ENCODE results near the gene TPP2. TPM values are rescaled to one million over a fixed set of nuclear protein-coding genes. Genes with fewer than 3 reads are reported as not detected.

Gene TPP2
- polyA plus RNA-seq, 1 donor (not counting 4 experiments of a cell fraction or from before 2014, with no cell fraction given) = 41.2 TPM

DNA sequence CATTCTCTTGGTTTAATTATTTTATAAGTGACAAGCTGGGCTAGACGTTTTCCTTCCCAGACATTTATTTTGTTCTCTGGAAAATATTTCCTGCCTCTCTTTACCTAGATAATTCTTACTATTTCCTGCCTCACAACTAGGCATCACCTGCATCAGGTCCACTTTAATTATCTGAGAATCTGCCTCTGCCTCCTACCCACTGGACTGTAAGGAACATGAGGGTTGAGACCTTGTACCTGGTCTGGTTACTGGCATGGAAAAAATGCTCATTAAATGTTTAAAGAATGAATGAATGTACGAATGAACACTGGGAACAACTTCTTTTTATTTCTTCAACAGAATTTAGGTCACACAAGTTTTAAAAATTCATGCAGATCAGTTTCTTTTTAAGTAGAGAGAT is 111.4 kb downstream of the TPP2 start:
- Histone ChIP-seq H3K27ac (ENCODE audit: control insufficient read depth, insufficient read depth, low read length) (peak overlapping the region; percentile 60), H3K36me3 (ENCODE audit: control insufficient read depth in 2 of 2, extremely low read depth in 1 of 2, insufficient read depth in 2 of 2, low read length in 2 of 2) (no peaks in the 10 kb centered on the region), H3K9ac (ENCODE audit: control insufficient read depth, extremely low read depth, insufficient read depth, low read length) (peak overlapping the region; percentile 12), H3K4me3 (ENCODE audit: control insufficient read depth in 2 of 3, extremely low read depth in 1 of 3, insufficient read depth in 2 of 3, low read depth in 1 of 3, low read length in 3 of 3) (no peak overlapping the region), H2AFZ (ENCODE audit: control insufficient read depth, low read length) (no peak overlapping the region), H3K9me1 (ENCODE audit: control insufficient read depth, extremely low read depth, insufficient read depth, low read length) (no peaks in the 10 kb centered on the region), H3K9me3 (ENCODE audit: control insufficient read depth, low read depth, low read length) (no peaks in the 10 kb centered on the region), H3K79me2 (ENCODE audit: control insufficient read depth, insufficient read depth, low read length) (no peaks in the 10 kb centered on the region), H3K27me3 (ENCODE audit: control insufficient read depth, extremely low read depth, insufficient read depth, low read length) (no peaks in the 10 kb centered on the region), H4K20me1 (ENCODE audit: control insufficient read depth, extremely low read depth, insufficient read depth, low read length) (no peaks in the 10 kb centered on the region), H3K4me1 (ENCODE audit: control insufficient read depth, extremely low read depth, insufficient read depth, low read length) (peaks cover 38% of the 10 kb centered on the region), H3K4me2 (ENCODE audit: control insufficient read depth, extremely low read depth, insufficient read depth, low read depth, low read length) (no peak overlapping the region)
- dilution Hi-C loops (cut with MboI; ENCODE audit: extremely low pct_ligation_motif_present, low sequenced_read_pairs) = no loop called here
- DNase-seq (ENCODE audit: low read depth, low spot score) (no peak), FAIRE-seq (no peak)
- no peak for TF ChIP-seq EZH2 (IDR thresholded peaks at IDR 0.05; ENCODE audit: low read length)
- TF ChIP-seq, protein P1, sequence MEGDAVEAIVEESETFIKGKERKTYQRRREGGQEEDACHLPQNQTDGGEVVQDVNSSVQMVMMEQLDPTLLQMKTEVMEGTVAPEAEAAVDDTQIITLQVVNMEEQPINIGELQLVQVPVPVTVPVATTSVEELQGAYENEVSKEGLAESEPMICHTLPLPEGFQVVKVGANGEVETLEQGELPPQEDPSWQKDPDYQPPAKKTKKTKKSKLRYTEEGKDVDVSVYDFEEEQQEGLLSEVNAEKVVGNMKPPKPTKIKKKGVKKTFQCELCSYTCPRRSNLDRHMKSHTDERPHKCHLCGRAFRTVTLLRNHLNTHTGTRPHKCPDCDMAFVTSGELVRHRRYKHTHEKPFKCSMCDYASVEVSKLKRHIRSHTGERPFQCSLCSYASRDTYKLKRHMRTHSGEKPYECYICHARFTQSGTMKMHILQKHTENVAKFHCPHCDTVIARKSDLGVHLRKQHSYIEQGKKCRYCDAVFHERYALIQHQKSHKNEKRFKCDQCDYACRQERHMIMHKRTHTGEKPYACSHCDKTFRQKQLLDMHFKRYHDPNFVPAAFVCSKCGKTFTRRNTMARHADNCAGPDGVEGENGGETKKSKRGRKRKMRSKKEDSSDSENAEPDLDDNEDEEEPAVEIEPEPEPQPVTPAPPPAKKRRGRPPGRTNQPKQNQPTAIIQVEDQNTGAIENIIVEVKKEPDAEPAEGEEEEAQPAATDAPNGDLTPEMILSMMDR (optimal IDR thresholded peaks at IDR 0.05 in 1 of 3, IDR thresholded peaks at IDR 0.05 in 1 of 3, conservative IDR thresholded peaks at IDR 0.05 in 1 of 3; ENCODE audit: extremely low read depth in 1 of 3, insufficient read depth in 2 of 3, low read length in 3 of 3) = no peak

DNA sequence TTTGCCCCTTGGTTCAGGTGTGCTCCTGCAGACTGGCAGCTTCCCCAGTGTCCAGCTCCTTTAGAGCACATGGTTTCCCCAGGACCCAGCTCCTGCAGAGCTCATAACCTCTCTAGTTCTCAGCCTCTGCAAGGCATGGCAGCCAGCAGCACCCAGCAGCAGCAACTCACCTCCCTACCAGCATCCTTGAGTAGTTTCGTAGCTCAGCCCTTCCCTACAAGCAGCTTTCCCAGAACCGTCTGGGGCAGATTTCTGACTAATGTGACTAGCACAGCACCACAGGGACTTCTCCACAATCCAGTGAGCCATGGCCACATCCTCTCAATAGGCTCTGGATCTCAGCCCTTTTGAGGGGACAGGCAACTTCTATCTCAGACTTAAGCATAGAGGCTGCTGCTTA is 112.2 kb downstream of the TPP2 start:
- H3K4me3 ChIP-seq (ENCODE audit: control insufficient read depth in 2 of 3, extremely low read depth in 1 of 3, insufficient read depth in 2 of 3, low read depth in 1 of 3, low read length in 3 of 3) = no peak overlapping the region
- H3K4me2 ChIP-seq (ENCODE audit: control insufficient read depth, extremely low read depth, insufficient read depth, low read depth, low read length) = no peak overlapping the region
- dilution Hi-C loops (cut with MboI; ENCODE audit: extremely low pct_ligation_motif_present, low sequenced_read_pairs) = no loop called here
- no peaks in the 10 kb centered on the region for H4K20me1 ChIP-seq (ENCODE audit: control insufficient read depth, extremely low read depth, insufficient read depth, low read length)
- H3K9me3 ChIP-seq (ENCODE audit: control insufficient read depth, low read depth, low read length) = no peaks in the 10 kb centered on the region
- DNase-seq (ENCODE audit: low read depth, low spot score) (no peak), FAIRE-seq (no peak)
- no peaks in the 10 kb centered on the region for H3K79me2 ChIP-seq (ENCODE audit: control insufficient read depth, insufficient read depth, low read length)
- H3K27ac ChIP-seq (ENCODE audit: control insufficient read depth, insufficient read depth, low read length) = no peak overlapping the region
- no peaks in the 10 kb centered on the region for H3K9me1 ChIP-seq (ENCODE audit: control insufficient read depth, extremely low read depth, insufficient read depth, low read length)
- no peak overlapping the region for H3K9ac ChIP-seq (ENCODE audit: control insufficient read depth, extremely low read depth, insufficient read depth, low read length)
- H3K4me1 ChIP-seq (ENCODE audit: control insufficient read depth, extremely low read depth, insufficient read depth, low read length) = peaks cover 35% of the 10 kb centered on the region
- no peak overlapping the region for H2AFZ ChIP-seq (ENCODE audit: control insufficient read depth, low read length)
- no peaks in the 10 kb centered on the region for H3K27me3 ChIP-seq (ENCODE audit: control insufficient read depth, extremely low read depth, insufficient read depth, low read length)
- TF ChIP-seq EZH2 (IDR thresholded peaks at IDR 0.05; ENCODE audit: low read length) = no peak
- TF ChIP-seq, protein P1 (optimal IDR thresholded peaks at IDR 0.05 in 1 of 3, IDR thresholded peaks at IDR 0.05 in 1 of 3, conservative IDR thresholded peaks at IDR 0.05 in 1 of 3; ENCODE audit: extremely low read depth in 1 of 3, insufficient read depth in 2 of 3, low read length in 3 of 3) = no peak
- no peaks in the 10 kb centered on the region for H3K36me3 ChIP-seq (ENCODE audit: control insufficient read depth in 2 of 2, extremely low read depth in 1 of 2, insufficient read depth in 2 of 2, low read length in 2 of 2)
